IMR-90 (cell line): Measurements from ENCODE around the gene ADM5. TPM values are rescaled to one million over a fixed set of nuclear protein-coding genes. Genes with fewer than 3 reads are reported as not detected.

Experiments
- ATAC-seq: fragments of 200-7000 bp; cut with Tn5 transposase; 2 replicates; pipeline ENCODE4 v1.9.1; 2020; ENCODE audit warnings: low read depth, mild to moderate bottlenecking, moderate library complexity
- BruUV-seq: library from RNA; stranded (reverse); fragments of 400-500 nt; replicated peaks from 2 replicates; lab custom pipeline; 2021; lab: Mats Ljungman, UMichigan
- CTCF ChIA-PET: fragments of 300-600 bp; formaldehyde crosslinking; extraction: SDS; loops from one replicate; lab custom pipeline; 2021; ENCODE audit warnings: antibody characterized with exemption; lab: Yijun Ruan, JAX
- POLR2A ChIA-PET: fragments of 300-600 bp; sonication (Branson Sonifier 250); formaldehyde crosslinking; loops from one replicate; lab custom pipeline; 2022; ENCODE audit warnings: antibody characterized with exemption; ENCODE audit not compliant: unreplicated experiment; lab: Charles Lee
- DNase-seq: peaks from one replicate; pipeline ENCODE4 v3.0.0; 2013
- H2AFZ ChIP-seq: replicated peaks from 2 replicates; pipeline ENCODE3; 2013; ENCODE audit warnings: low read length, mild to moderate bottlenecking; ENCODE audit not compliant: poor library complexity
- H2AK5ac ChIP-seq: 2 replicates; pipeline ENCODE4 v1.6.1; 2013; ENCODE audit warnings: low read depth, low read length, inconsistent platforms
- H2AK9ac ChIP-seq: replicated peaks from 2 replicates; pipeline ENCODE3; 2013; ENCODE audit warnings: mild to moderate bottlenecking, low read depth, low read length, moderate library complexity; ENCODE audit not compliant: poor library complexity
- H2BK120ac ChIP-seq: 2 replicates; pipeline ENCODE4 v1.6.1; 2013; ENCODE audit warnings: low read depth, low read length, inconsistent platforms
- H2BK15ac ChIP-seq: 3 replicates; pipeline ENCODE4 v1.6.1; 2013; ENCODE audit warnings: low read depth, low read length, inconsistent platforms
- H2BK20ac ChIP-seq: 2 replicates; pipeline ENCODE4 v1.6.1; 2013; ENCODE audit warnings: low read depth, mild to moderate bottlenecking, inconsistent platforms, low read length, moderate library complexity
- H2BK5ac ChIP-seq: 2 replicates; pipeline ENCODE4 v1.6.1; 2013; ENCODE audit warnings: mild to moderate bottlenecking, low read depth, low read length, inconsistent platforms; ENCODE audit not compliant: poor library complexity, severe bottlenecking
- H3K14ac ChIP-seq: replicated peaks from 2 replicates; pipeline ENCODE4 v1.6.1; 2013; ENCODE audit warnings: low read depth, low read length, inconsistent platforms
- H3K18ac ChIP-seq: 2 replicates; pipeline ENCODE4 v1.6.1; 2013; ENCODE audit warnings: low read depth, low read length, control low read depth
- H3K23ac ChIP-seq: 2 replicates; pipeline ENCODE4 v1.6.1; 2013; ENCODE audit warnings: low read depth, low read length, inconsistent platforms
- H3K27ac ChIP-seq: 2 replicates; pipeline ENCODE4 v1.5.1; 2013; ENCODE audit warnings: mild to moderate bottlenecking, control low read depth, low read length; ENCODE audit not compliant: insufficient read depth
- H3K27me3 ChIP-seq: 2 replicates; pipeline ENCODE4 v1.6.1; 2013; ENCODE audit warnings: low read length; ENCODE audit not compliant: control insufficient read depth, insufficient read depth
- H3K36me3 ChIP-seq: 2 replicates; pipeline ENCODE4 v1.6.1; 2013; ENCODE audit warnings: low read length, mixed read lengths; ENCODE audit not compliant: control insufficient read depth, insufficient read depth
- H3K4ac ChIP-seq: 2 replicates; pipeline ENCODE4 v1.6.1; 2013; ENCODE audit warnings: low read depth, low read length, inconsistent platforms
- H3K4me1 ChIP-seq: 2 replicates; pipeline ENCODE4 v1.6.1; 2013; ENCODE audit warnings: low read length, mixed read lengths; ENCODE audit not compliant: control insufficient read depth, insufficient read depth
- H3K4me2 ChIP-seq: 2 replicates; pipeline ENCODE4 v1.6.1; 2013; ENCODE audit warnings: low read depth, mild to moderate bottlenecking, control low read depth, low read length, moderate library complexity
- H3K4me3 ChIP-seq: 2 replicates; pipeline ENCODE4 v1.5.1; 2013; ENCODE audit warnings: low read depth, mild to moderate bottlenecking, control low read depth, low read length, moderate library complexity; ENCODE audit not compliant: insufficient read depth
- H3K56ac ChIP-seq: 2 replicates; pipeline ENCODE4 v1.6.1; 2013; ENCODE audit warnings: low read length, inconsistent platforms; ENCODE audit not compliant: insufficient read depth; ENCODE audit errors: extremely low read depth
- H3K79me1 ChIP-seq, 2 experiments: 2 replicates each; pipeline ENCODE4 v1.6.1; 2013; ENCODE audit warnings: low read length in 2 of 2, inconsistent platforms in 1 of 2, low read depth in 1 of 2
- H3K9ac ChIP-seq: 2 replicates; pipeline ENCODE4 v1.6.1; 2013; ENCODE audit warnings: low read depth, low read length, control low read depth
- H3K9me1 ChIP-seq: 2 replicates; pipeline ENCODE4 v1.6.1; 2013; ENCODE audit warnings: low read length, inconsistent platforms; ENCODE audit not compliant: insufficient read depth
- H3K9me3 ChIP-seq: 2 replicates; pipeline ENCODE4 v1.6.1; 2013; ENCODE audit warnings: low read length; ENCODE audit not compliant: control insufficient read depth, insufficient read depth
- H4K20me1 ChIP-seq: 2 replicates; pipeline ENCODE4 v1.6.1; 2013; ENCODE audit warnings: low read length, inconsistent platforms; ENCODE audit not compliant: insufficient read depth
- H4K5ac ChIP-seq: 2 replicates; pipeline ENCODE4 v1.6.1; 2013; ENCODE audit warnings: mild to moderate bottlenecking, low read depth, low read length, control low read depth
- H4K8ac ChIP-seq, 2 experiments: 2 replicates each; pipeline ENCODE4 v1.6.1; 2013; ENCODE audit warnings: low read depth in 2 of 2, low read length in 2 of 2, control low read depth in 1 of 2, inconsistent platforms in 1 of 2
- H4K91ac ChIP-seq: 2 replicates; pipeline ENCODE4 v1.6.1; 2013; ENCODE audit warnings: low read depth, low read length, inconsistent platforms; ENCODE audit not compliant: insufficient read depth
- BHLHE40 ChIP-seq: fragments of 150-350 bp; IDR thresholded peaks from 2 replicates; pipeline ENCODE4 v1.6.1; 2016; ENCODE audit warnings: mild to moderate bottlenecking, low read depth, low read length
- CEBPB ChIP-seq: IDR thresholded peaks from 2 replicates; pipeline ENCODE4 v1.6.1; 2012; ENCODE audit warnings: low read depth, low read length, improper control_type of control experiment
- CHD1 ChIP-seq: IDR thresholded peaks from 2 replicates; pipeline ENCODE4 v1.6.1; 2012; ENCODE audit warnings: low read depth, low read length, improper control_type of control experiment
- CTCF ChIP-seq: conservative IDR thresholded peaks from 2 replicates; pipeline ENCODE4 v1.5.1; 2012; ENCODE audit warnings: mild to moderate bottlenecking, low read depth, low read length, improper control_type of control experiment
- ELK1 ChIP-seq: fragments of 150-350 bp; IDR thresholded peaks from 2 replicates; pipeline ENCODE4 v1.6.1; 2016; ENCODE audit warnings: low read depth, mild to moderate bottlenecking, low read length, moderate library complexity, borderline replicate concordance
- FOS ChIP-seq: fragments of 150-350 bp; IDR thresholded peaks from 2 replicates; pipeline ENCODE4 v1.6.1; 2016; ENCODE audit warnings: low read depth, low read length
- MAFK ChIP-seq: IDR thresholded peaks from 2 replicates; pipeline ENCODE4 v1.6.1; 2012; ENCODE audit warnings: low read depth, low read length, improper control_type of control experiment
- MAZ ChIP-seq: IDR thresholded peaks from 2 replicates; pipeline ENCODE4 v1.6.1; 2012; ENCODE audit warnings: low read depth, mild to moderate bottlenecking, low read length, improper control_type of control experiment, moderate library complexity, borderline replicate concordance
- MXI1 ChIP-seq: IDR thresholded peaks from 2 replicates; pipeline ENCODE4 v1.6.1; 2012; ENCODE audit warnings: low read depth, mild to moderate bottlenecking, low read length, moderate library complexity, borderline replicate concordance
- NFE2L2 ChIP-seq: fragments of 150-350 bp; IDR thresholded peaks from 2 replicates; pipeline ENCODE4 v1.6.1; 2016; ENCODE audit warnings: low read depth, mild to moderate bottlenecking, low read length
- POLR2A ChIP-seq: IDR thresholded peaks from 2 replicates; pipeline ENCODE4 v1.6.1; 2012; ENCODE audit warnings: mild to moderate bottlenecking, low read depth, low read length
- RAD21 ChIP-seq: IDR thresholded peaks from 2 replicates; pipeline ENCODE4 v1.6.1; 2012; ENCODE audit warnings: low read length, improper control_type of control experiment
- RCOR1 ChIP-seq: IDR thresholded peaks from 2 replicates; pipeline ENCODE4 v1.6.1; 2012; ENCODE audit warnings: mild to moderate bottlenecking, low read length, improper control_type of control experiment; ENCODE audit not compliant: insufficient replicate concordance
- RFX5 ChIP-seq: IDR thresholded peaks from 2 replicates; pipeline ENCODE4 v1.8.0; 2012; ENCODE audit warnings: low read depth, mild to moderate bottlenecking, low read length, moderate library complexity
- SMC3 ChIP-seq: fragments of 150-350 bp; IDR thresholded peaks from 2 replicates; pipeline ENCODE4 v1.6.1; 2016; ENCODE audit warnings: low read depth, mild to moderate bottlenecking, antibody characterized with exemption, low read length, moderate library complexity
- WGBS, 2 experiments: methylation state at CpG; one replicate each; pipeline versions ENCODE4 v1.1.5 to v1.1.7; 2013; ENCODE audit warnings: missing lambda C conversion rate in 2 of 2; ENCODE audit not compliant: insufficient read length in 1 of 2; ENCODE audit errors: extremely low coverage in 2 of 2; 5-methylcytosine and 5-hydroxymethylcytosine counted together
- dilution Hi-C: fragments of 300-500 bp; cut with HindIII; formaldehyde crosslinking; loops from one replicate; pipeline ENCODE4 v1.14.3; 2018; ENCODE audit warnings: low sequenced_read_pairs; ENCODE audit not compliant: unreplicated experiment
- in situ Hi-C: fragments of 300-500 bp; cut with MboI; formaldehyde crosslinking; loops from 3 replicates; pipeline ENCODE4 v1.14.3; 2019; ENCODE audit warnings: low sequenced_read_pairs, inconsistent platforms, mixed read lengths
- intact Hi-C: fragments of 100-400 bp; cut with micrococcal nuclease; formaldehyde crosslinking; loops from 2 replicates; pipeline ENCODE4 v1.10.0; 2022
- polyA plus RNA-seq, 3 experiments: library from polyadenylated mRNA; depleted of rRNA; stranded (reverse); fragments of >200 nt; gene quantifications; 2 replicates each; pipeline ENCODE4 v1.2.3, GENCODE V29; 2012; ENCODE audit warnings: low replicate concordance in 1 of 3
- total RNA-seq: library from RNA; depleted of rRNA; stranded (reverse); fragments of >200 nt; gene quantifications from 2 replicates; pipeline ENCODE4 v1.2.3, GENCODE V29; 2012
- TF ChIP-seq, protein P1 (sequence below): fragments of 150-350 bp; IDR thresholded peaks from 2 replicates; pipeline ENCODE4 v1.6.1; 2017; ENCODE audit warnings: mild to moderate bottlenecking, antibody characterized with exemption, low read length, low read depth

Gene ADM5
- total and polyA plus RNA-seq, 2 of the 4 experiments (the other 2 are of a cell fraction), result 0.18 to 0.99 TPM

DNA sequence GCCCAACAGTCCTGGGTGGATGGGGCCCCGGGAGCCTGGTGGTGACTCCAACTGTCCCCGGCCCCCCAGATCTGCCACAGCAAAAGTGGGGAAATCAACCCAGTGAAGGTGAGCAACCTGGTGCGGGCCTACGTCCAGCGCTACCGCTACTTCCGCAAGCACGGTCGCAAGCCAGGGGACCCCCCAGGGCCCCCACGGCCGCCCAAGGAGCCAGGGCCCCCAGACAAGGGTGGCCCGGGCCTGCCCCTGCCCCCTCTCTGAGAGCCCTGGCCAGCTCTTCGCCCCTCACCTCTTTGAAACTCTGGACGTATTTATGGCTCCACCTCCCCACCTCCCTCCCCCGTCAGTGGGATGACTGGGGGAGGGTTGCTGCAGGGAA is 31.3 kb upstream of the ADM5 start:
- H3K27me3 ChIP-seq, result no peaks in the 10 kb centered on the region
- no peak overlapping the region for H3K56ac ChIP-seq
- 0 out of 2 replicates have a peak, but pooled peaks cover under 1% of the 10 kb centered on the region for H3K9me1 ChIP-seq
- no peak overlapping the region for H3K4ac ChIP-seq
- dilution Hi-C loops (no loop called here), intact Hi-C loops (no loop called here), in situ Hi-C loops (no loop called here)
- ATAC-seq, result no peak
- TF ChIP-seq SMC3 (no peak), RAD21 (no peak), MAZ (no peak), MXI1 (no peak), NFE2L2 (no peak), CEBPB (no peak), ELK1 (no peak), RFX5 (no peak), POLR2A (no peak), FOS (no peak), MAFK (no peak), CHD1 (no peak), BHLHE40 (no peak), RCOR1 (no peak), CTCF (no peak)
- TF ChIP-seq, protein P1, sequence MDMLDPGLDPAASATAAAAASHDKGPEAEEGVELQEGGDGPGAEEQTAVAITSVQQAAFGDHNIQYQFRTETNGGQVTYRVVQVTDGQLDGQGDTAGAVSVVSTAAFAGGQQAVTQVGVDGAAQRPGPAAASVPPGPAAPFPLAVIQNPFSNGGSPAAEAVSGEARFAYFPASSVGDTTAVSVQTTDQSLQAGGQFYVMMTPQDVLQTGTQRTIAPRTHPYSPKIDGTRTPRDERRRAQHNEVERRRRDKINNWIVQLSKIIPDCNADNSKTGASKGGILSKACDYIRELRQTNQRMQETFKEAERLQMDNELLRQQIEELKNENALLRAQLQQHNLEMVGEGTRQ, result no peak
- WGBS, 2 experiments, result no CpG with 5 or more reads among the region's 15 CpGs
- H2BK120ac ChIP-seq, result no peak overlapping the region
- peaks cover 12 to 48% of the 10 kb centered on the region in 2 experiments; a peak in 2 of 4 replicates for H3K79me1 ChIP-seq
- H3K36me3 ChIP-seq, result peaks cover 83% of the 10 kb centered on the region
- H2BK15ac ChIP-seq, result no peak overlapping the region
- no TSS peak for BruUV-seq
- no peak overlapping the region for H3K14ac ChIP-seq
- no peak for DNase-seq
- H3K9me3 ChIP-seq, result no peaks in the 10 kb centered on the region
- H3K4me2 ChIP-seq, result no peak overlapping the region
- peaks cover 30% of the 10 kb centered on the region for H4K20me1 ChIP-seq
- no peak overlapping the region for H3K18ac ChIP-seq
- H2AFZ ChIP-seq, result no peak overlapping the region
- H4K91ac ChIP-seq, result no peak overlapping the region
- H3K23ac ChIP-seq, result no peak overlapping the region
- H2BK20ac ChIP-seq, result no peak overlapping the region
- H3K27ac ChIP-seq, result no peak overlapping the region
- H2AK9ac ChIP-seq, result no peak overlapping the region
- no peaks in the 10 kb centered on the region for H3K4me1 ChIP-seq
- H4K8ac ChIP-seq, result no peak overlapping the region
- no peak overlapping the region for H2BK5ac ChIP-seq
- no peak overlapping the region for H2AK5ac ChIP-seq
- no peak overlapping the region for H3K9ac ChIP-seq
- no peak overlapping the region for H4K5ac ChIP-seq
- ChIA-PET CTCF (no interaction called here), POLR2A (interaction anchor here (1.0 kb wide), 1 partner anchor 18 kb away, joined by 4 read pairs; no protein-coding TSS in a partner anchor)
- no peak overlapping the region for H3K4me3 ChIP-seq
